HepG2 (cell line): ENCODE results near the gene DRAXIN. TPM values are rescaled to one million over a fixed set of nuclear protein-coding genes. Genes with fewer than 3 reads are reported as not detected.

ENCODE experiments used
- BHLHE40 ChIP-seq: IDR thresholded peaks from 2 replicates; pipeline ENCODE4 v1.6.1; 2011; ENCODE audit warnings: low read length, improper control_type of control experiment
- ETV6 ChIP-seq: sonication (generic); formaldehyde crosslinking; conservative IDR thresholded peaks from 2 replicates; pipeline ENCODE4 v1.4.0; 2020; ENCODE audit warnings: missing genetic modification reagents
- FOXC1 ChIP-seq: sonication (generic); formaldehyde crosslinking; IDR thresholded peaks from 2 replicates; pipeline ENCODE4 v1.8.0; 2022; ENCODE audit warnings: mild to moderate bottlenecking, missing genetic modification reagents, borderline replicate concordance
- GABPB1 ChIP-seq: IDR thresholded peaks from 2 replicates; pipeline ENCODE4 v1.6.1; 2016; ENCODE audit warnings: mild to moderate bottlenecking, missing genetic modification reagents, moderate library complexity, missing compliant biosample characterization
- HBP1 ChIP-seq: IDR thresholded peaks from 2 replicates; pipeline ENCODE4 v1.6.1; 2016; ENCODE audit warnings: low read depth, control low read depth
- HNRNPLL ChIP-seq: fragments of 200-400 bp; formaldehyde crosslinking; IDR thresholded peaks from 2 replicates; pipeline ENCODE4 v1.6.1; 2017; ENCODE audit warnings: mild to moderate bottlenecking, low read depth, low read length; ENCODE audit not compliant: poor library complexity, severe bottlenecking
- JUN ChIP-seq: sonication (generic); formaldehyde crosslinking; IDR thresholded peaks from 2 replicates; pipeline ENCODE4 v1.4.0; 2020; ENCODE audit warnings: mild to moderate bottlenecking, missing genetic modification reagents
- MAFG ChIP-seq: sonication (generic); formaldehyde crosslinking; IDR thresholded peaks from 2 replicates; pipeline ENCODE4 v1.5.1; 2020; ENCODE audit warnings: mild to moderate bottlenecking, missing genetic modification reagents
- NBN ChIP-seq: fragments of 450-650 bp; conservative IDR thresholded peaks from 2 replicates; pipeline ENCODE4 v1.6.1; 2017
- POLR2AphosphoS5 ChIP-seq: IDR thresholded peaks from 2 replicates; pipeline ENCODE4 v1.6.1; 2012; ENCODE audit warnings: low read depth, low read length
- REXO4 ChIP-seq: sonication (generic); formaldehyde crosslinking; IDR thresholded peaks from 2 replicates; pipeline ENCODE4 v1.8.0; 2022; ENCODE audit warnings: missing genetic modification reagents, mild to moderate bottlenecking, borderline replicate concordance
- SRY ChIP-seq: sonication (generic); formaldehyde crosslinking; IDR thresholded peaks from 2 replicates; pipeline ENCODE4 v1.8.0; 2022; ENCODE audit warnings: mild to moderate bottlenecking, missing genetic modification reagents
- TFDP2 ChIP-seq: sonication (generic); formaldehyde crosslinking; IDR thresholded peaks from 2 replicates; pipeline ENCODE4 v1.4.0; 2020; ENCODE audit warnings: missing genetic modification reagents
- ZKSCAN5 ChIP-seq: sonication (generic); formaldehyde crosslinking; IDR thresholded peaks from 2 replicates; pipeline ENCODE4 v1.5.1; 2020; ENCODE audit warnings: mild to moderate bottlenecking, missing genetic modification reagents
- ZNF556 ChIP-seq: sonication (generic); formaldehyde crosslinking; IDR thresholded peaks from 2 replicates; pipeline ENCODE4 v1.4.0; 2020; ENCODE audit warnings: mild to moderate bottlenecking, missing genetic modification reagents, borderline replicate concordance
- ZNF598 ChIP-seq: sonication (generic); formaldehyde crosslinking; IDR thresholded peaks from 2 replicates; pipeline ENCODE4 v1.5.1; 2020; ENCODE audit warnings: mild to moderate bottlenecking, missing genetic modification reagents, borderline replicate concordance
- ZNF644 ChIP-seq: IDR thresholded peaks from 2 replicates; pipeline ENCODE4 v1.6.1; 2016; ENCODE audit warnings: low read depth
- ZNF704 ChIP-seq: sonication (generic); formaldehyde crosslinking; IDR thresholded peaks from 2 replicates; pipeline ENCODE4 v1.8.1; 2023; ENCODE audit warnings: mild to moderate bottlenecking, inconsistent platforms, moderate library complexity, missing genetic modification reagents, borderline replicate concordance
- ZNF776 ChIP-seq: sonication (generic); formaldehyde crosslinking; IDR thresholded peaks from 2 replicates; pipeline ENCODE4 v1.4.0; 2020; ENCODE audit warnings: mild to moderate bottlenecking, missing genetic modification reagents
- ZNF816 ChIP-seq: sonication (generic); formaldehyde crosslinking; IDR thresholded peaks from 2 replicates; pipeline ENCODE4 v1.8.0; 2022; ENCODE audit warnings: missing genetic modification reagents, mild to moderate bottlenecking, borderline replicate concordance
- polyA plus RNA-seq, 8 experiments: library from polyadenylated mRNA; depleted of rRNA in 3 of 8; stranded (reverse) in 7 of 8; unstranded in 1 of 8; fragments of >200 nt; fragmentation: Illumina TruSeq in 4 of 8; extraction: Trizol in 4 of 8; gene quantifications; 2 replicates each; pipeline versions ENCODE4 v1.2.1 to v1.2.3, GENCODE V29; 2011 to 2016; ENCODE audit warnings: low read depth in 4 of 8, missing spikeins in 1 of 8, mixed read lengths in 1 of 8; ENCODE audit not compliant: insufficient read depth in 1 of 8
- total RNA-seq, 5 experiments: library from RNA; depleted of rRNA; stranded (reverse); fragments of >200 nt; fragmentation: Illumina TruSeq; extraction: Trizol; gene quantifications; 2 replicates each; pipeline ENCODE4 v1.2.3, GENCODE V29; 2016; ENCODE audit warnings: low read depth in 1 of 5
- TF ChIP-seq, protein P1 (sequence below): sonication (generic); formaldehyde crosslinking; IDR thresholded peaks from 2 replicates; pipeline ENCODE4 v1.8.1; 2023; ENCODE audit warnings: mild to moderate bottlenecking, missing genetic modification reagents
- TF ChIP-seq, protein P2 (sequence below): sonication (generic); formaldehyde crosslinking; IDR thresholded peaks from 2 replicates; pipeline ENCODE4 v1.4.0; 2020; ENCODE audit warnings: missing genetic modification reagents, borderline replicate concordance

The DRAXIN gene
- total and polyA plus RNA-seq, 2 of the 13 experiments (the other 11 are each of a cell fraction or from before 2014, with no cell fraction given), result 0.02 TPM; not detected in 1

DNA sequence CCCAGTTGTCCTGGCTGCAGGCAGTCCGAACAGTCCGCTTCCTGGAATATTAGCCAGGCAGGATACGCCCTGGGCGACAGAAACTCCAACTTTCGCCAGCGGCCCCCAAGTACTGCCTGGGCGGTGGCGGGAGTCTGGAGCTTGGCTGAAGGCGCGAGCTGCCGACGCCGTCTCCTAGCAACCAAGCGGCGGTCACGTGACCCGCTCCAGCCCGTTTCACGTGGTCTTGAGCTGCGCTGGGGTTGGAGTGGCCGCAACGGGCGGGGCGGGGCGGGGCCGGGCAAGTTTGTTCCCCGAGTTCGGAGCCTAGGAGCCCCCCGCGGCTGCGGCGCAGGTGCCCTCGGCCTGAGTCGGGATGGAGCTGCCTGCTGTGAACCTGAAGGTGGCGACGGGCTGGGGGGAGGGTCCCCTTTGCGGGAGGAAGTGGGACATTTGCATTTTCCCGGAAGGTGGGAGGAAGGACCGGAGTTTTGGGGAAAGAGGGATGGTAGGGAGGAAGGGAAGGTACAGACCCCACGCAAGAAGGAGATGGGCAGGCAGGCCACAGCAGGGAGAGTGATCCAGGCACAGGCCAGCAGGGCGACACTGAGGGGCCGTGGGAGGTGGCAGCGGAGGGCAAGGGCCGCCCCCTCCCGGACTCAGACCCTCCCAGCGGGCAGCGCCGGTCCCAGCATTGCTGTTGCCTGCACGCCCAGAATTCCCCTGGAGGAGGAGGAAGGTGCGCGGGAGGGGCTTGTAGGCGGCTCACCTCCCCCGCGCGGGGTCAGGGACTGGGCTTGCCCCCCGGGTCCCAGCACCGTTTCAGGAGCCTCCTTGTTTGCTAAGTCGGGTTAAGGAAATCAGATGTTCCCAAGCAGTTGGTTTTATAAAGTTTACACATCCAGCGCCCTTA lies 44.6 kb downstream of the DRAXIN start, which contains the start of gene AGTRAP (continued):
- TF ChIP-seq TFDP2 (peak; percentile 77), BHLHE40 (peak; percentile 86), ZNF704 (CRISPR knock-in tag) (peak; percentile 24; the same call in 1 of the 2 replicates), SRY (CRISPR knock-in tag) (peak; percentile 63; the same call in 1 of the 2 replicates), ZKSCAN5 (CRISPR knock-in tag) (no peak), NBN (no peak), ZNF644 (CRISPR knock-in tag) (no peak), ZNF598 (CRISPR knock-in tag) (0 out of 2 replicates have a peak, but pooled peaks have one; percentile 54), REXO4 (CRISPR knock-in tag) (no peak), MAFG (CRISPR knock-in tag) (0 out of 2 replicates have a peak, but pooled peaks have one; percentile 22), HBP1 (no peak), ETV6 (CRISPR knock-in tag) (0 out of 2 replicates have a peak, but pooled peaks have one; percentile 25), HNRNPLL (peak; percentile 87), ZNF556 (CRISPR knock-in tag) (peak; percentile 66; the same call in 1 of the 2 replicates), JUN (CRISPR knock-in tag) (0 out of 2 replicates have a peak, but pooled peaks have one; percentile 57), ZNF816 (CRISPR knock-in tag) (no peak), ZNF776 (CRISPR knock-in tag) (0 out of 2 replicates have a peak, but pooled peaks have one; percentile 28), GABPB1 (peak; percentile 58; the same call in 1 of the 2 replicates), FOXC1 (CRISPR knock-in tag) (peak; percentile 88; the same call in 1 of the 2 replicates), POLR2AphosphoS5 (peak; percentile 62)
- TF ChIP-seq, protein P1, sequence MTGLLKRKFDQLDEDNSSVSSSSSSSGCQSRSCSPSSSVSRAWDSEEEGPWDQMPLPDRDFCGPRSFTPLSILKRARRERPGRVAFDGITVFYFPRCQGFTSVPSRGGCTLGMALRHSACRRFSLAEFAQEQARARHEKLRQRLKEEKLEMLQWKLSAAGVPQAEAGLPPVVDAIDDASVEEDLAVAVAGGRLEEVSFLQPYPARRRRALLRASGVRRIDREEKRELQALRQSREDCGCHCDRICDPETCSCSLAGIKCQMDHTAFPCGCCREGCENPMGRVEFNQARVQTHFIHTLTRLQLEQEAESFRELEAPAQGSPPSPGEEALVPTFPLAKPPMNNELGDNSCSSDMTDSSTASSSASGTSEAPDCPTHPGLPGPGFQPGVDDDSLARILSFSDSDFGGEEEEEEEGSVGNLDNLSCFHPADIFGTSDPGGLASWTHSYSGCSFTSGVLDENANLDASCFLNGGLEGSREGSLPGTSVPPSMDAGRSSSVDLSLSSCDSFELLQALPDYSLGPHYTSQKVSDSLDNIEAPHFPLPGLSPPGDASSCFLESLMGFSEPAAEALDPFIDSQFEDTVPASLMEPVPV (CRISPR knock-in tag), result 0 out of 2 replicates have a peak, but pooled peaks have one; percentile 56
- TF ChIP-seq, protein P2, sequence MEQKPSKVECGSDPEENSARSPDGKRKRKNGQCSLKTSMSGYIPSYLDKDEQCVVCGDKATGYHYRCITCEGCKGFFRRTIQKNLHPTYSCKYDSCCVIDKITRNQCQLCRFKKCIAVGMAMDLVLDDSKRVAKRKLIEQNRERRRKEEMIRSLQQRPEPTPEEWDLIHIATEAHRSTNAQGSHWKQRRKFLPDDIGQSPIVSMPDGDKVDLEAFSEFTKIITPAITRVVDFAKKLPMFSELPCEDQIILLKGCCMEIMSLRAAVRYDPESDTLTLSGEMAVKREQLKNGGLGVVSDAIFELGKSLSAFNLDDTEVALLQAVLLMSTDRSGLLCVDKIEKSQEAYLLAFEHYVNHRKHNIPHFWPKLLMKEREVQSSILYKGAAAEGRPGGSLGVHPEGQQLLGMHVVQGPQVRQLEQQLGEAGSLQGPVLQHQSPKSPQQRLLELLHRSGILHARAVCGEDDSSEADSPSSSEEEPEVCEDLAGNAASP (CRISPR knock-in tag), result peak; percentile 27; the same call in 1 of the 2 replicates
